ENCODE data around the gene TAF1A.

Gene TAF1A

GRCh38 chr1:222624214-222624613 lies 34.5 kb upstream of the TAF1A start:
- TF ChIP-seq CTCF (IDR thresholded peaks at IDR 0.05; ENCODE audit: extremely low read depth, missing control alignments) = no peak
- no peak for DNase-seq (ENCODE audit: low spot score)

- no peak for TF ChIP-seq CTCF (IDR thresholded peaks at IDR 0.05; ENCODE audit: extremely low read depth, missing control alignments)
- DNase-seq (ENCODE audit: low spot score) = no peak
Measured at GRCh38 chr1:222623458-222623857, 33.7 kb upstream of the TAF1A start.

- no peak for TF ChIP-seq CTCF (IDR thresholded peaks at IDR 0.05; ENCODE audit: extremely low read depth, missing control alignments)
- no peak for DNase-seq (ENCODE audit: low spot score)
Measured at GRCh38 chr1:222622765-222623164, 33.0 kb upstream of the TAF1A start.

GRCh38 chr1:222620566-222620965 lies 30.8 kb upstream of the TAF1A start:
- TF ChIP-seq CTCF (IDR thresholded peaks at IDR 0.05; ENCODE audit: extremely low read depth, missing control alignments) = no peak
- DNase-seq (ENCODE audit: low spot score) = peak; percentile 37

- TF ChIP-seq CTCF (IDR thresholded peaks at IDR 0.05; ENCODE audit: extremely low read depth, missing control alignments) = no peak
- DNase-seq (ENCODE audit: low spot score) = peak; percentile 37
Measured at GRCh38 chr1:222618880-222619596, 29.3 kb upstream of the TAF1A start.

GRCh38 chr1:222618001-222618879 lies 28.5 kb upstream of the TAF1A start, which contains the start of gene MIA3:
Gene MIA3 (plus strand): TSS chr1:222618097. CDS start chr1:222618111, 14 bp downstream.
- DNase-seq (ENCODE audit: low spot score) = peak; percentile 97
- no peak for TF ChIP-seq CTCF (IDR thresholded peaks at IDR 0.05; ENCODE audit: extremely low read depth, missing control alignments)

- no peak for TF ChIP-seq CTCF (IDR thresholded peaks at IDR 0.05; ENCODE audit: extremely low read depth, missing control alignments)
- DNase-seq (ENCODE audit: low spot score) = peak; percentile 89
Measured at GRCh38 chr1:222617367-222617951, 27.7 kb upstream of the TAF1A start.

Measured in GM20000 (cell line).